Measurements from ENCODE around the gene USP9Y. TPM values are rescaled to one million over a fixed set of nuclear protein-coding genes. Genes with fewer than 3 reads are reported as not detected.

Gene USP9Y
- total RNA-seq, 2 experiments from 2014 or later: 18.7 to 19.4 TPM

DNA sequence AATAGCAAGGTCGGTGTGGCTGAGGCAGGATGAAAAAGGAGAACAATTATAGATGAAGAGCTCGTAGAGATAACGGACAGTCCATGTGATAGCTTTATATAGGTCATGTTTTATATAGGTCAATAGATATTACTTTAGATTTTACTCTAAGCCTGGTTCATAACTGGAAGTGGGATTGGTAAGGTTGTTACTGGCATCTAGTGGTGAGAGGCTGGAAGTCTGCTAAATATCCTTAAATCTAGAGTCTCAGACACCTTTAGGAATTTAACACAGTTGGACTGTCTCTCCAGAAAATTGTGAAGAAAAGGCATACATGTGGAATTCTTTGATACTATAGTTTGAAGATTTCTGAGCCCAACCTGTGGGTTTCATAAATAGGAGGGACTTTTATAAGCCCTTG lies 108.0 kb downstream of the USP9Y start:
- ATAC-seq (no peak), DNase-seq (no peak)
- Mint-ChIP-seq H3K27ac (no peak overlapping the region), H3K27me3 (ENCODE audit: low read depth) (no peaks in the 10 kb centered on the region), H3K36me3 (ENCODE audit: low read depth) (peaks cover 9% of the 10 kb centered on the region), H3K9me3 (ENCODE audit: insufficient read depth) (no peaks in the 10 kb centered on the region), H3K4me3 (no peak overlapping the region), H3K4me1 (ENCODE audit: low read depth) (no peaks in the 10 kb centered on the region)
- ChIA-PET POLR2A (no interaction called here), CTCF (no interaction called here)

DNA sequence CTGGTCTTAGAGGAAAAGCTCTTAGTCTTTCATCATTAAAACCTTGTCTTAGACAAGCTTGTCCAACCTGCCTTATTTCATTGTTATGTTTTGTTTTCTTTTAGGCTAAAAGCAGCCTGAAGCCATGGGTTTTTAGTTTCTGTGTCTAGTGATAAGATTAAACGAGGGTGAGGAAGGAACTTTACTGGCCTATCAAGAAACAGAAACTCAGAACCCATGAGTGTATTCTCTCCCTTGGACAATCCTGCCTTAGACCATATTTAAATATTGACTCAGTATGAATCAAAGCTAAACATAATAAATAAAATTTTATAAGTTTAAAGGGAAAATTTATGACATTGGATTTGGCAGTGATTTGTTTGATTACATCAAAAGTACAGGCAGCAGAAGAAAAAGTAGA lies 122.4 kb downstream of the USP9Y start:
- no peak for ATAC-seq
- no peak for DNase-seq
- no peak overlapping the region for H3K4me3 Mint-ChIP-seq
- peaks cover 12% of the 10 kb centered on the region for H3K36me3 Mint-ChIP-seq (ENCODE audit: low read depth)
- ChIA-PET POLR2A (no interaction called here), CTCF (no interaction called here)
- no peaks in the 10 kb centered on the region for H3K4me1 Mint-ChIP-seq (ENCODE audit: low read depth)
- H3K27me3 Mint-ChIP-seq (ENCODE audit: low read depth): no peaks in the 10 kb centered on the region
- H3K9me3 Mint-ChIP-seq (ENCODE audit: insufficient read depth): no peaks in the 10 kb centered on the region
- no peak overlapping the region for H3K27ac Mint-ChIP-seq

DNA sequence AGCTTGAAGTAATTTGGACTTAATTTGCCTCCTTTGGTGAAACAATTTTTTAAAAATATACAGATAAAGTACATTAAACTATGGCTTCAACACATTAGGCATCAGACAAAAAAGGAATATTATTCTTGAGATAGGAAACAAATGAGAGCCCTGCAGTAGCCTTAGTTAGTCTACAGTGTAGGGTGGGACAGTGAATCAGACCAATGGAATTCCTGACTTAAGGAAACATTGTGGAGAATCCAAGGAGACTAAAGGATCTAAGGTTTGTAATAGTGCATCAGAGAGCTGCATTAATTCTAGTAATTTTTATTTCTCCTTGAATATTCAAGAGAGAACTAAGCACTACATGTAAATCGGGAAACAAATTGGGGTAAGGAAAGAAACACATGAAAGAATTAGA lies 125.8 kb downstream of the USP9Y start:
- Mint-ChIP-seq H3K27ac (no peak overlapping the region), H3K27me3 (ENCODE audit: low read depth) (no peaks in the 10 kb centered on the region), H3K9me3 (ENCODE audit: insufficient read depth) (no peaks in the 10 kb centered on the region), H3K4me3 (no peak overlapping the region), H3K36me3 (ENCODE audit: low read depth) (peaks cover 12% of the 10 kb centered on the region), H3K4me1 (ENCODE audit: low read depth) (no peaks in the 10 kb centered on the region)
- DNase-seq: no peak
- ChIA-PET CTCF (no interaction called here), POLR2A (no interaction called here)
- ATAC-seq: no peak

DNA sequence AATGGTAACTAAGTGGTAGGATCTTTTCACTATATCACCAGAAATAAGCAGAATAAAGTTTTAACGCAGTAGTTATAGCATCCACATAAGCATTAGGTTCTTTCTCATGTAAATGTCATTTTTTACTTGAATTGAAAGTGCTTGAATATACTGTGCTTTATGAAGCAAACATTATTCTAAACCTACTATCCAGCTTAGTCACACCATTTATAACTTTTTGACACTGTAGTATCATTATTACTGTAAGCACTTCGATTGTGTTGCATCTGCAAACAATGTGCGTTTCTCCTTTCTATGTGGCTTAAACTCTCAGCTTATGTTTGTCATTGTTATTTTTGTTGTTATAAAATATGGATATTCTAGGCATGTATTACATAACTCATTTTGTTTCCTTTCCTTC lies 132.3 kb downstream of the USP9Y start:
- CTCF ChIA-PET: no interaction called here
- POLR2A ChIA-PET: no interaction called here

DNA sequence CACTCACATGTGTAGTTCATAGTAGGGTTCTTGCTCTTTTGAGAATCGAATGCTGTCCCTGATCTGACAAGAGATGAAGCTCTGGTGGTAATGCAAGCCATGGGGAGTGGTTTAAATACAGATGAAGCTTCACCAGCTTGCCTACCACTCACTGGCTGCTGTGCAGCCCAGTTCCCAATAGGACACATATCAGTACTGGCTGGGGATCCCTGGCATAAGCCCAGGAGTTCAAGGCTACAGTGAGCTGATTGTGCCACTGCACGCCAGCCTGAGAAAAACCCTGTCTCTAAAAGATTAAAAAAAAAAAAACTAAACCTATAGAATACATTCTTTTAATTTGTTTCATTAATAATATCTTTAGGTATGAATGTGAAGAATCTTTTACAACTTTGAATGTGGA lies 136.5 kb downstream of the USP9Y start:
- CTCF ChIA-PET: no interaction called here
- POLR2A ChIA-PET: no interaction called here
- H3K4me1 Mint-ChIP-seq (ENCODE audit: low read depth): no peaks in the 10 kb centered on the region
- DNase-seq: no peak
- H3K4me3 Mint-ChIP-seq: no peak overlapping the region
- peaks cover 9% of the 10 kb centered on the region for H3K36me3 Mint-ChIP-seq (ENCODE audit: low read depth)
- no peak for ATAC-seq
- H3K27ac Mint-ChIP-seq: no peak overlapping the region
- H3K27me3 Mint-ChIP-seq (ENCODE audit: low read depth): no peaks in the 10 kb centered on the region
- H3K9me3 Mint-ChIP-seq (ENCODE audit: insufficient read depth): no peaks in the 10 kb centered on the region

More for the DNA sequence above, 132.3 kb downstream of the USP9Y start:
- Mint-ChIP-seq H3K4me1 (ENCODE audit: low read depth) (no peaks in the 10 kb centered on the region), H3K4me3 (no peak overlapping the region), H3K27me3 (ENCODE audit: low read depth) (no peaks in the 10 kb centered on the region), H3K9me3 (ENCODE audit: insufficient read depth) (no peaks in the 10 kb centered on the region), H3K36me3 (ENCODE audit: low read depth) (peaks cover 4% of the 10 kb centered on the region), H3K27ac (no peak overlapping the region)
- ATAC-seq (no peak), DNase-seq (no peak)

DNA sequence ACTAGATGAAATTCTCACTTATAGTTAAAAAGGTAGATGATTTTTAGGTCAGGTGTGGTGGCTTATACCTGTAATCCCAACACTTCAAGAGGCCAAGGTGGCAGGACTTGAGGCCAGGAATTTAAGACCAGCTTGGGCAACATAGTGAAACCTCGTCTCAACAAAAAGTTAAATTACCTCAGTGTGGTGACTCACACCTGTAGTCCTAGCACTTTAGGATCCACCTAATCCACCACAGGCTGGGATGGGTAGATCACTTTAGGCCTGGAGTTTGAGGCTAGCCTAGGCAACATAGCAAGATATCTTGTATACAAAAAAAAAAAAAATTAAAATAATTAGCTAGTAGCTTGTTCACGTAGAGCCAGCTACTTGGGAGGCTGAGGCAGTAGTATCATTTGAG lies 140.3 kb downstream of the USP9Y start:
- no peaks in the 10 kb centered on the region for H3K27me3 Mint-ChIP-seq (ENCODE audit: low read depth)

DNA sequence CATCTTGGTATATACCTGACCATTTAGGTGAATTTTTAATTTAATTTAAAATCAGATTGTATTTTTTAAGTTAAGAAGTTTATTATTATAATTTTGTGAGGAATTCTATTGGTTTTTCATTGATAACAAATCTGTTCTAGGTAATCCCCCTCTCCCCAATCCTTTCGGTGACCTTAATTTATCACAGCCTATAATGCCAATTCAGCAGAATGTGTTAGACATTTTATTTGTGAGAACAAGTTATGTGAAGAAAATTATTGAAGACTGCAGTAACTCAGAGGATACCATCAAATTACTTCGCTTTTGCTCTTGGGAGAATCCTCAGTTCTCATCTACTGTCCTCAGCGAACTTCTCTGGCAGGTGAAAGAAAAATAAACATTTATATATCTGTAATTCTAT lies 145.8 kb downstream of the USP9Y start:
- Mint-ChIP-seq H3K36me3 (ENCODE audit: low read depth) (peaks cover 28% of the 10 kb centered on the region), H3K27ac (no peak overlapping the region), H3K4me1 (ENCODE audit: low read depth) (peaks cover under 1% of the 10 kb centered on the region), H3K9me3 (ENCODE audit: insufficient read depth) (no peaks in the 10 kb centered on the region), H3K4me3 (no peak overlapping the region), H3K27me3 (ENCODE audit: low read depth) (no peaks in the 10 kb centered on the region)
- ATAC-seq (no peak), DNase-seq (no peak)
- CTCF ChIA-PET: no interaction called here
- POLR2A ChIA-PET: no interaction called here

More for the DNA sequence above, 140.3 kb downstream of the USP9Y start:
- no peak overlapping the region for H3K27ac Mint-ChIP-seq
- CTCF ChIA-PET: no interaction called here
- DNase-seq (no peak), ATAC-seq (no peak)
- no peak overlapping the region for H3K4me3 Mint-ChIP-seq
- POLR2A ChIA-PET: interaction anchor here (0.7 kb wide), 1 partner anchor 111 kb away, joined by 3 read pairs; no protein-coding TSS in a partner anchor
- peaks cover 5% of the 10 kb centered on the region for H3K36me3 Mint-ChIP-seq (ENCODE audit: low read depth)
- H3K4me1 Mint-ChIP-seq (ENCODE audit: low read depth): no peaks in the 10 kb centered on the region
- H3K9me3 Mint-ChIP-seq (ENCODE audit: insufficient read depth): no peaks in the 10 kb centered on the region

DNA sequence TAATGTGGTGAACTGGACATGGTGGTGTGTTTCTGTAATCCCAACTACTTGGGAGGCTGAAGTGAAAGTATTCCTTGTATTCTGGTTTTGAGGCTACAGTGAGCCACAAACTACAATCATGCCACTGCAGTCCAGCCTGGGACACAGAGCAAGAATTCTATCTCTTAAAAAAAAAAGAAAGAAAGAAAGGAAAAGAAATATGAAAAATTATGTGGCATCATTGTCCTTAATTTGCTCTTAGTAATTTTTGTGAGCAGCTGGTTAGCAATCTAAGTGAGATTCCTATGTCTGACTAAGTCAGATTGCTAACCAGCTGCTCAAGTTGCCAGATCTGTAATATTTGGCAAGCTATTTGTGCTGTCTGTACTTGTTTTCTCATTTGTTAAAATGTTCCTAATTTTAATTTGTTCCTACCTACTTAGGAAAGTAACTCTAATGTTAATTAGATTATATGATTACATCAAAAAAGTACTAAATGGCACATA lies 154.8 kb downstream of the USP9Y start:
- H3K4me1 Mint-ChIP-seq (ENCODE audit: low read depth): peaks cover 2% of the 10 kb centered on the region
- POLR2A ChIA-PET: interaction anchor here (0.6 kb wide), 1 partner anchor 9 kb away, joined by 3 read pairs; no protein-coding TSS in a partner anchor
- H3K27ac Mint-ChIP-seq: no peak overlapping the region
- ATAC-seq (no peak), DNase-seq (no peak)
- no peak overlapping the region for H3K4me3 Mint-ChIP-seq
- CTCF ChIA-PET: no interaction called here
- peaks cover 24% of the 10 kb centered on the region for H3K36me3 Mint-ChIP-seq (ENCODE audit: low read depth)
- H3K27me3 Mint-ChIP-seq (ENCODE audit: low read depth): no peaks in the 10 kb centered on the region
- no peaks in the 10 kb centered on the region for H3K9me3 Mint-ChIP-seq (ENCODE audit: insufficient read depth)

DNA sequence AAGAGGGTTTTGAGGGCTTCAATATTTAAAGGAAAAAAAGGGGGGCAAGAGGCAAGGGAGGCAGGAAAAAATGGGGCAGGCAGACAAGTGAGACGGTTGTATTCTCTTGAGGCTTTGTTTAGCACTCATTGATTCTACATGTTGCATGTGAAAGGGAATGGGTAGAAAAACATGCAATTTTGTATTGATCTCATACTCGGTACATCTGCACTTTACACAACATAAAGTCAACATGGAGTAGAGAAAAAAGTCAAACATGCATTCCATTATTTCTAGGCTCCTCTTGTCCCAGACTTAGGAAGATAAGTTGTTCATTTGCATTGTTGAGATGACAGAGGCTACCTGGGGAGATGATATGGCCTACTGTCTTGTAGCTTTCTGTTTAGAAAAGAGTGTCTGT lies 166.9 kb downstream of the USP9Y start:
- ChIA-PET POLR2A (no interaction called here), CTCF (no interaction called here)
- Mint-ChIP-seq H3K4me3 (no peak overlapping the region), H3K36me3 (ENCODE audit: low read depth) (no peaks in the 10 kb centered on the region), H3K27ac (no peak overlapping the region), H3K9me3 (ENCODE audit: insufficient read depth) (no peaks in the 10 kb centered on the region), H3K4me1 (ENCODE audit: low read depth) (no peaks in the 10 kb centered on the region), H3K27me3 (ENCODE audit: low read depth) (no peaks in the 10 kb centered on the region)
- ATAC-seq: no peak
- no peak for DNase-seq

DNA sequence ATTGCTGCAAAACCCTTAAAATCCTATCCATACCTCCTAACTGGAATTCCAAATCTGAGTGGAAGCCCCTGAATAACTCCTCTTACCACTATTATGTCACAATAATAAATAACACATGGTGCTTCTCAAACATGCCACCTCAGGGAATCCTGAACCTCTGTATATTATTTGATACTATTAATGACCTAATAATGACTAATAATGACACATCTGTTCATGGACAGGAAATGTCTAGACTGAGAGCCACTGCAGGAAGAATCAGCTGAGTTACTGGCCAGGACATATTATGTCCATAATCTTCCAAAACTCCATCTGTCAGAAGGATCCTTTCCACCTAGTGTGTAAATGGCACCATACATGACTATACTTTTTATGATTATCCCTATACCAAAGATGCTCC lies 195.9 kb downstream of the USP9Y start:
- Mint-ChIP-seq H3K4me3 (no peak overlapping the region), H3K27me3 (ENCODE audit: low read depth) (peaks cover 5% of the 10 kb centered on the region), H3K36me3 (ENCODE audit: low read depth) (no peaks in the 10 kb centered on the region), H3K9me3 (ENCODE audit: insufficient read depth) (no peaks in the 10 kb centered on the region), H3K4me1 (ENCODE audit: low read depth) (no peaks in the 10 kb centered on the region), H3K27ac (no peak overlapping the region)
- POLR2A ChIA-PET: interaction anchor here (0.6 kb wide), 1 partner anchor 11 kb away, joined by 3 read pairs; no protein-coding TSS in a partner anchor
- CTCF ChIA-PET: no interaction called here
- no peak for DNase-seq
- ATAC-seq: no peak

DNA sequence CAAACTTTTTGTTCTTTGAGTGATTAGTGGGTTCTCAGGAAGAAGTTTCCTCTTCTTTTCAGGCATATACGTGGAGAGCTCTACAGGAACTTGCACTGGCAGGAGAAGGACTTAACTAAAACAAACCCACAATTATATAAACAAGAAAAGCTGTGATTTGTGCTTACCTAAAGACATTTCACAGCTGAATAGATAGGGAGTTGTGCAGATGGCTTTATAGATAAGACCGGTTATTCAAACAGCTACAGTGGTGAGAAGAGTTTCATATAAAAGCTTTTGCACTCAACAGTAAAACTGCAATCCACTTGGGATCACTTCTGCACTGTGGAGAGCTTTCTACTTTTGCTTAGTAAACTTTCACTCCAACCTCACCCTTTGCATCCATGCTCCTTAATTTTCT lies 197.6 kb downstream of the USP9Y start:
- Mint-ChIP-seq H3K27me3 (ENCODE audit: low read depth) (peaks cover 5% of the 10 kb centered on the region), H3K36me3 (ENCODE audit: low read depth) (no peaks in the 10 kb centered on the region), H3K4me1 (ENCODE audit: low read depth) (no peaks in the 10 kb centered on the region), H3K27ac (no peak overlapping the region), H3K9me3 (ENCODE audit: insufficient read depth) (no peaks in the 10 kb centered on the region), H3K4me3 (no peak overlapping the region)
- POLR2A ChIA-PET: no interaction called here
- no peak for DNase-seq
- no peak for ATAC-seq
- CTCF ChIA-PET: no interaction called here

DNA sequence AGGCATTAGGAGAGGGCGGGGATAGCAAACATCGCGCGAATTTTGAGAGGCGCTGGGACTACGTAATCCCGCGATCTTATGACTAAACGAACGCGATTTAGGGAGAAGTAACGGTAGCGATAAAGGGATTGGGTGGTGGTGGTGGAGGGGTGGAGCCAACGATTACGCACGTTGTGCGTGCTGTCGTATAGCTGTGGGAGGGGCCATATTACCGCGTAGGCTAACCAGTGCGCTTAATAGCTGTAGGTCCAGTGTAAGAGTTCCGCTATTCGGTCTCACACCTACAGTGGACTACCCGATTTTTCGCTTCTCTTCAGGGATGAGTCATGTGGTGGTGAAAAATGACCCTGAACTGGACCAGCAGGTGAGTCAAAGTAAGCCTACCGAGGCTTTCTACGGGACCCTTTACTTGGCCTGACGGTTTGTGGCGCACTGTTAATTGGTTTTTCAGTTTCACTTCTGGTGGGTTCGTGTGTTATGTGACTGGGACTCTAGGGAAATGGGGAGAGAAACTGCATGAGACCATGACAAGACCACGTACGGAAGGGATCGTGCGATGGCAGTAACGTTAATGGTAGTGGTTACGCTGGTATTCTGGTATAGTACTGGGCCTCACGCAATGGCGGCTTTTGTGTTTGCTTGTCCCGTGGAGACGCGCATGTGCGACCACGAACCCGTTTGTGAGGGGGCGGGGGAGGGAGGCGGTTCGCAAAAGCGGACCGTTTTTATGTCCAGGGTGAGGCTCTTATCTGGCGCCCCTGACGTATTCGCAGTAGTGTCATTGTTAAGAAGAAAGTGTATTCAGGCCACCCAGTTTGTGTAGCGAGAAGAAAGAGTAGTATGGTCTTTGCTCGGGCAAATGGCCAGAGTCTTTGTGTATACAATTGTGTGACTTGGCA lies 203.8 kb downstream of the USP9Y start, which contains the start of gene DDX3Y:
TSS of gene DDX3Y (plus strand) at position 251 of the 899 bp plus-strand sequence. CDS start at position 320, 69 bp downstream.
- ChIA-PET CTCF (no interaction called here), POLR2A (interaction anchor here (1.0 to 1.2 kb wide), 2 partner anchors 243 to 575 kb away, joined by 3 to 6 read pairs; partner anchors contain the start of gene UTY)
- H3K27me3 Mint-ChIP-seq (ENCODE audit: low read depth): peaks cover under 1% of the 10 kb centered on the region
- peak; percentile 92 for DNase-seq
- H3K36me3 Mint-ChIP-seq (ENCODE audit: low read depth): peaks cover 17% of the 10 kb centered on the region
- peaks cover 22% of the 10 kb centered on the region for H3K4me1 Mint-ChIP-seq (ENCODE audit: low read depth)
- H3K9me3 Mint-ChIP-seq (ENCODE audit: insufficient read depth): no peaks in the 10 kb centered on the region
- H3K27ac Mint-ChIP-seq: peak within 1 kb of the TSS; percentile 100
- H3K4me3 Mint-ChIP-seq: peak within 1 kb of the TSS; percentile 97
- peak; percentile 86 for ATAC-seq
